ENCODE data around the gene UPK1A. TPM values are rescaled to one million over a fixed set of nuclear protein-coding genes. Genes with fewer than 3 reads are reported as not detected.

The UPK1A gene
- total and polyA plus RNA-seq, 9 of the 15 experiments (the other 6 are each of a cell fraction or from before 2014, with no cell fraction given): 0.06 to 0.13 TPM; not detected in 7

- no peaks in the 10 kb centered on the region for H3K9me1 ChIP-seq (ENCODE audit: control insufficient read depth, insufficient read depth, low read length)
- ATAC-seq (no peak), DNase-seq (ENCODE audit: extremely low read depth in 1 of 4, low spot score in 3 of 4) (no peak), FAIRE-seq (no peak)
- no peak overlapping the region for H3K4me2 ChIP-seq (ENCODE audit: insufficient read depth, low read length)
- H3K4me1 ChIP-seq (replicated peaks in 1 of 2; ENCODE audit: control insufficient read depth in 2 of 2, insufficient read depth in 2 of 2, low read length in 2 of 2): peaks cover 7 to 33% of the 10 kb centered on the region in 2 experiments
- H3K9ac ChIP-seq (ENCODE audit: insufficient read depth in 1 of 2, low read depth in 2 of 2, low read length in 2 of 2): 0 out of 4 replicates have a peak overlapping the region, but pooled peaks of 1 of the 2 experiments have one; percentile 32
- no peak overlapping the region for H3K27ac ChIP-seq (ENCODE audit: extremely low read depth, low read depth, low read length)
- H3K9me3 ChIP-seq (replicated peaks; ENCODE audit: control insufficient read depth, insufficient read depth, low read depth, low read length): no peaks in the 10 kb centered on the region
- no peak overlapping the region for H3K4me3 ChIP-seq
- intact Hi-C loops (cut with micrococcal nuclease) (no loop called here), in situ Hi-C loops (cut with MboI) (no loop called here)
- no peaks in the 10 kb centered on the region for H3K27me3 ChIP-seq (ENCODE audit: control insufficient read depth in 2 of 2, insufficient read depth in 2 of 2, low read length in 2 of 2)
- no peak overlapping the region for H2AFZ ChIP-seq (ENCODE audit: low read depth, low read length)
- 0 out of 2 replicates have a peak, but pooled peaks cover 11% of the 10 kb centered on the region for H4K20me1 ChIP-seq (replicated peaks; ENCODE audit: control insufficient read depth, insufficient read depth, low read length)
- POLR2A ChIA-PET: interaction anchor here (0.7 to 3.2 kb wide), 5 partner anchors 12 to 1356 kb away, joined by 3 to 19 read pairs (median 8); partner anchors contain the start of genes PSENEN, U2AF1L4 and ZNF420
- peaks cover 82% of the 10 kb centered on the region; the same call in 2 of the 3 replicates for H3K36me3 ChIP-seq (ENCODE audit: control insufficient read depth, insufficient read depth, low read length)
- 100% methylated on average over 11 of the region's 16 CpGs for WGBS (ENCODE audit: insufficient coverage, low coverage, missing lambda C conversion rate)
- CTCF ChIA-PET (ENCODE audit: low intra/inter-chr PET ratio): no interaction called here
- peaks cover 33% of the 10 kb centered on the region for H3K79me2 ChIP-seq (ENCODE audit: control insufficient read depth, insufficient read depth, low read length)
- TF ChIP-seq ZBTB40 (IDR thresholded peaks at IDR 0.05): no peak
- TF ChIP-seq ZBTB40 (CRISPR knock-in tag; IDR thresholded peaks at IDR 0.05): no peak
- no peak for TF ChIP-seq ZNF395 (CRISPR knock-in tag; IDR thresholded peaks at IDR 0.05)
- TF ChIP-seq POLR2G (IDR thresholded peaks at IDR 0.05; ENCODE audit: low read depth, low read length): peak; percentile 23; the same call in 1 of the 2 replicates
- TF ChIP-seq TBL1XR1 (IDR thresholded peaks at IDR 0.05; ENCODE audit: low read length in 2 of 2): no peak
- no peak for TF ChIP-seq ZNF408 (CRISPR knock-in tag; IDR thresholded peaks at IDR 0.05; ENCODE audit: low read depth)
- TF ChIP-seq PCBP1 (IDR thresholded peaks at IDR 0.05; ENCODE audit: low read depth, low read length, poor library complexity, severe bottlenecking): no peak
- TF ChIP-seq ETV5 (CRISPR knock-in tag; IDR thresholded peaks at IDR 0.05; ENCODE audit: low read depth): no peak
- peak; percentile 3; the same call in 1 of the 2 replicates for TF ChIP-seq RBFOX2 (IDR thresholded peaks at IDR 0.05; ENCODE audit: low read depth, low read length)
- no TSS peak for BruUV-seq (replicated peaks)
Measured at GRCh38 chr19:35722897-35723296, 56.6 kb downstream of the UPK1A start.

Measured in K562 (cell line).